PC-9 (cell line): Measurements from ENCODE around the gene ABAT. TPM values are rescaled to one million over a fixed set of nuclear protein-coding genes. Genes with fewer than 3 reads are reported as not detected.
"Not testable (repeated sequence)": the region's sequence is repeated elsewhere in the genome, so short reads cannot be mapped to it uniquely, and the experiment has no call there.

Experiments used
- BruUV-seq: library from RNA; stranded (reverse); fragments of 400-500 nt; replicated peaks from 2 replicates; lab custom pipeline; 2021; lab: Mats Ljungman, UMichigan
- CTCF ChIA-PET: fragments of 300-600 bp; sonication (Branson Sonifier 250); formaldehyde crosslinking; loops from one replicate; lab custom pipeline; 2022; ENCODE audit warnings: antibody characterized with exemption; lab: Charles Lee
- POLR2A ChIA-PET: fragments of 300-600 bp; sonication (Branson Sonifier 250); formaldehyde crosslinking; loops from one replicate; lab custom pipeline; 2022; ENCODE audit warnings: antibody characterized with exemption; ENCODE audit not compliant: unreplicated experiment; lab: Charles Lee
- DNase-seq, 2 experiments: peaks; one replicate each; pipeline versions ENCODE4 v3.0.0 to v3.0.0-alpha.2; 2015 to 2022; ENCODE audit warnings: mixed read lengths in 1 of 2
- H2AFZ ChIP-seq: fragments of 200-600 bp; sonication (generic); 2 replicates; pipeline ENCODE4 v1.8.1; 2017; ENCODE audit warnings: antibody characterized with exemption
- H3F3A ChIP-seq: fragments of 200-600 bp; sonication (generic); 2 replicates; pipeline ENCODE4 v1.8.1; 2017; ENCODE audit warnings: antibody characterized with exemption, mild to moderate bottlenecking, low read depth; ENCODE audit not compliant: insufficient read depth
- H3K27ac ChIP-seq: fragments of 200-600 bp; sonication (generic); 2 replicates; pipeline ENCODE4 v1.6.1; 2016; ENCODE audit warnings: mixed run types
- H3K27me3 ChIP-seq: fragments of 200-600 bp; sonication (generic); 2 replicates; pipeline ENCODE4 v1.6.1; 2016; ENCODE audit warnings: low read depth, mixed run types; ENCODE audit not compliant: insufficient read depth
- H3K36me3 ChIP-seq: fragments of 200-600 bp; sonication (generic); 2 replicates; pipeline ENCODE4 v1.6.1; 2016; ENCODE audit warnings: low read depth, mixed run types
- H3K4me1 ChIP-seq: fragments of 200-600 bp; sonication (generic); replicated peaks from 2 replicates; pipeline ENCODE4 v1.6.1; 2016; ENCODE audit warnings: mixed run types; ENCODE audit not compliant: insufficient read depth
- H3K4me2 ChIP-seq: fragments of 200-600 bp; sonication (generic); 2 replicates; pipeline ENCODE4 v1.6.1; 2017; ENCODE audit warnings: mixed run types
- H3K4me3 ChIP-seq: fragments of 200-600 bp; sonication (generic); 2 replicates; pipeline ENCODE4 v1.6.1; 2016; ENCODE audit warnings: mixed run types
- H3K79me2 ChIP-seq: fragments of 200-600 bp; sonication (generic); 2 replicates; pipeline ENCODE4 v1.6.1; 2017; ENCODE audit warnings: low read depth, mixed run types
- H3K9me2 ChIP-seq: fragments of 200-600 bp; sonication (generic); 2 replicates; pipeline ENCODE4 v1.8.1; 2017; ENCODE audit warnings: mild to moderate bottlenecking; ENCODE audit not compliant: insufficient read depth
- H3K9me3 ChIP-seq: fragments of 200-600 bp; sonication (generic); 2 replicates; pipeline ENCODE4 v1.8.1; 2016; ENCODE audit warnings: low read depth; ENCODE audit not compliant: insufficient read depth
- H4K20me1 ChIP-seq: fragments of 200-600 bp; sonication (generic); 2 replicates; pipeline ENCODE4 v1.8.1; 2017; ENCODE audit not compliant: insufficient read depth
- CTCF ChIP-seq: fragments of 200-600 bp; sonication (generic); conservative IDR thresholded peaks from 2 replicates; pipeline ENCODE4 v1.6.1; 2017; ENCODE audit warnings: mixed run types, antibody characterized with exemption, mild to moderate bottlenecking, moderate library complexity
- EZH2 ChIP-seq: fragments of 200-600 bp; sonication (generic); IDR thresholded peaks from 2 replicates; pipeline ENCODE4 v1.8.0; 2017; ENCODE audit warnings: antibody characterized with exemption, low read depth
- intact Hi-C: fragments of 100-400 bp; cut with micrococcal nuclease; formaldehyde crosslinking; loops from one replicate; pipeline ENCODE4 v1.10.0; 2022; ENCODE audit not compliant: unreplicated experiment
- total RNA-seq: library from RNA; stranded (reverse); gene quantifications from 2 replicates; pipeline ENCODE4 v1.2.3, GENCODE V29; 2021

The ABAT gene
- total RNA-seq, 1 experiment from 2014 or later: 12.9 TPM

DNA sequence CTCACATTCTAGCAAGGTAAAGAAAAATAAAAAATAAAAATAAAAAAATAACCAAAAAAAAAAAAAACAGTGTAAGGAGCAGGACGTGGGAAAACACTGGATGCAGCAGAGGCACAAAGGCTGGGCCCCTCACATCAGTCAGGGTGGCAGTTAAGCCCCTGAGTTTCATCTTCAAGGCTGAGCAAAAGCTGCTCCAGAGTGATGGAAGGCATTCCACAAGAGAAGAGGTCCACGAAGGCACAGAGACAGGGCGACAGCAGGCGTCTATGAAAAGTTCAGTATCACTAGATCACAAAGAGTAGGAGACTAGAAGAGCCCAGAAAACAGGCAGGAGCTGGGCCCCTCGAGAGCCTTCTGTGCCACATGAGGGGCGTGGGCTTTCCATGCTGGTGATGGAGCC lies 111.0 kb downstream of the ABAT start:
- Histone ChIP-seq H3K27ac (no peak overlapping the region), H3K4me3 (no peak overlapping the region), H3K4me1 (no peaks in the 10 kb centered on the region), H4K20me1 (no peaks in the 10 kb centered on the region), H3K9me3 (no peaks in the 10 kb centered on the region), H3K27me3 (no peaks in the 10 kb centered on the region), H3K79me2 (no peaks in the 10 kb centered on the region), H2AFZ (no peak overlapping the region), H3K9me2 (no peaks in the 10 kb centered on the region), H3K36me3 (no peaks in the 10 kb centered on the region), H3F3A (no peaks in the 10 kb centered on the region), H3K4me2 (no peak overlapping the region)
- BruUV-seq: no TSS peak
- intact Hi-C loops: no loop called here
- ChIA-PET POLR2A (no interaction called here), CTCF (interaction anchor here (0.5 kb wide), 1 partner anchor 219 kb away, joined by 7 read pairs; no protein-coding TSS in a partner anchor)
- DNase-seq: no peak
- TF ChIP-seq EZH2: no peak
- TF ChIP-seq CTCF: no peak

DNA sequence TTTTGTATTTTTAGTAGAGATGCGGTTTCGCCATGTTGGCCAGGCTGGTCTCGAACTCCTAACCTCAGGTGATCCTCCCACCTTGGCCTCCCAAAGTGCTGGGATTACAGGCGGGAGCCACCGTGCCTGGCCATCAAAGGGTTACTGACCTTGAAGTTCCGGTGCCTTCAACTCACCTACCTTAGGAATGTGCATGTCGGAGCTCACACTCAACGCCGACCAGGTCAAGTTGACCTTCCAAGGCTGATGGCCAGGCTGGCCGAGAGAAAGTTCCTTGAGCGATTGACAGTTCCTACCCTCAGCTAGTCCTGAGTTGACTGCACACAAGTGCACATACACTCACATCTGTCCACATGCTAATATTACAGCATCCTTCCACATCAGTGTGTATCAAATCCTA lies 111.9 kb downstream of the ABAT start:
- H3K79me2 ChIP-seq, intact Hi-C loops, H3K4me1 ChIP-seq, H3K9me2 ChIP-seq, H3K4me2 ChIP-seq, DNase-seq, H3K9me3 ChIP-seq, H3K27ac ChIP-seq, BruUV-seq, CTCF ChIA-PET, H3K36me3 ChIP-seq, H2AFZ ChIP-seq, H4K20me1 ChIP-seq, H3K4me3 ChIP-seq, H3K27me3 ChIP-seq, H3F3A ChIP-seq: not testable (repeated sequence)
- POLR2A ChIA-PET: interaction anchor here (0.6 kb wide), 1 partner anchor 44 kb away, joined by 3 read pairs; no protein-coding TSS in a partner anchor

- intact Hi-C loops: no loop called here
- Histone ChIP-seq H3K4me2 (no peak overlapping the region), H3F3A (no peaks in the 10 kb centered on the region; the same call in 1 of the 2 replicates), H3K9me2 (no peaks in the 10 kb centered on the region), H2AFZ (no peak overlapping the region), H3K27ac (no peak overlapping the region), H3K27me3 (no peaks in the 10 kb centered on the region), H4K20me1 (peaks cover 3% of the 10 kb centered on the region; the same call in 1 of the 2 replicates), H3K79me2 (no peaks in the 10 kb centered on the region), H3K4me1 (no peaks in the 10 kb centered on the region), H3K4me3 (no peak overlapping the region), H3K9me3 (no peaks in the 10 kb centered on the region), H3K36me3 (no peaks in the 10 kb centered on the region)
- TF ChIP-seq CTCF (no peak), EZH2 (no peak)
- no TSS peak for BruUV-seq
- CTCF ChIA-PET: interaction anchor here (0.6 kb wide), 1 partner anchor 8 kb away, joined by 3 read pairs; no protein-coding TSS in a partner anchor
- DNase-seq: no peak
- POLR2A ChIA-PET: interaction anchor here (0.6 kb wide), 1 partner anchor 170 kb away, joined by 4 read pairs; no protein-coding TSS in a partner anchor
Measured at GRCh38 chr16:8788578-8789172, 114.3 kb downstream of the ABAT start.
